GM18517 (cell line): ENCODE results near the gene MRPS6.

Source experiments
- ATAC-seq: cut with Tn5 transposase; IDR thresholded peaks from one replicate; pipeline ENCODE4 v1.9.1; 2021; ENCODE audit warnings: mild to moderate bottlenecking, moderate library complexity; ENCODE audit not compliant: unreplicated experiment

MRPS6 gene

GRCh38 chr21:34097442-34097841 lies 24.1 kb downstream of the MRPS6 start:
- no peak for ATAC-seq

- ATAC-seq, result no peak
Measured at GRCh38 chr21:34100337-34100736, 27.0 kb downstream of the MRPS6 start.

GRCh38 chr21:34100790-34101189 lies 27.4 kb downstream of the MRPS6 start:
- no peak for ATAC-seq

GRCh38 chr21:34105947-34106541 lies 32.7 kb downstream of the MRPS6 start:
- ATAC-seq, result no peak

GRCh38 chr21:34107606-34108005 lies 34.2 kb downstream of the MRPS6 start:
- no peak for ATAC-seq

- no peak for ATAC-seq
Measured at GRCh38 chr21:34109075-34109474, 35.7 kb downstream of the MRPS6 start.

- no peak for ATAC-seq
Measured at GRCh38 chr21:34110594-34111202, 37.3 kb downstream of the MRPS6 start.

- ATAC-seq, result no peak
Measured at GRCh38 chr21:34112316-34113033, 39.1 kb downstream of the MRPS6 start.

GRCh38 chr21:34113842-34114241 lies 40.5 kb downstream of the MRPS6 start:
- ATAC-seq, result no peak

- no peak for ATAC-seq
Measured at GRCh38 chr21:34115160-34115559, 41.8 kb downstream of the MRPS6 start.

- no peak for ATAC-seq
Measured at GRCh38 chr21:34116569-34116968, 43.2 kb downstream of the MRPS6 start.

- no peak for ATAC-seq
Measured at GRCh38 chr21:34120867-34121266, 47.5 kb downstream of the MRPS6 start.

- ATAC-seq, result no peak
Measured at GRCh38 chr21:34122047-34122446, 48.7 kb downstream of the MRPS6 start.

- no peak for ATAC-seq
Measured at GRCh38 chr21:34123609-34124008, 50.2 kb downstream of the MRPS6 start.

- no peak for ATAC-seq
Measured at GRCh38 chr21:34126269-34126668, 52.9 kb downstream of the MRPS6 start.

GRCh38 chr21:34126691-34127090 lies 53.3 kb downstream of the MRPS6 start:
- ATAC-seq, result no peak

GRCh38 chr21:34128124-34128523 lies 54.7 kb downstream of the MRPS6 start:
- ATAC-seq, result no peak

- ATAC-seq, result no peak
Measured at GRCh38 chr21:34128674-34129038, 55.3 kb downstream of the MRPS6 start.

GRCh38 chr21:34129039-34129891 lies 55.9 kb downstream of the MRPS6 start:
- no peak for ATAC-seq

GRCh38 chr21:34129901-34130715 lies 56.7 kb downstream of the MRPS6 start:
- ATAC-seq, result no peak

- no peak for ATAC-seq
Measured at GRCh38 chr21:34130716-34130985, 57.3 kb downstream of the MRPS6 start.
